DND-41 (cell line): ENCODE measurements around the gene CRNKL1.

Experiments used
- ATAC-seq: fragments of 200-7000 bp; cut with Tn5 transposase; 3 replicates; pipeline ENCODE4 v1.9.1; 2021; ENCODE audit warnings: low read depth; ENCODE audit not compliant: insufficient read depth
- DNase-seq: peaks from one replicate; pipeline ENCODE4 v3.0.0-alpha.2; 2020
- H2AFZ ChIP-seq: 2 replicates; pipeline ENCODE4 v1.6.0; 2012; ENCODE audit warnings: low read depth, low read length
- H3K27ac ChIP-seq: 2 replicates; pipeline ENCODE4 v1.5.1; 2012; ENCODE audit warnings: low read length, inconsistent platforms
- H3K27me3 ChIP-seq: fragments of 200-600 bp; sonication (generic); 2 replicates; pipeline ENCODE4 v1.6.0; 2012; ENCODE audit warnings: low read length, mild to moderate bottlenecking, inconsistent platforms; ENCODE audit not compliant: insufficient read depth, poor library complexity
- H3K36me3 ChIP-seq: 2 replicates; pipeline ENCODE4 v1.5.1; 2012; ENCODE audit warnings: low read length, inconsistent platforms; ENCODE audit not compliant: insufficient read depth
- H3K4me1 ChIP-seq: 2 replicates; pipeline ENCODE4 v1.5.1; 2012; ENCODE audit warnings: mild to moderate bottlenecking, low read length; ENCODE audit not compliant: insufficient read depth
- H3K4me2 ChIP-seq: 2 replicates; pipeline ENCODE4 v1.6.0; 2012; ENCODE audit warnings: mild to moderate bottlenecking, moderate library complexity, low read length, inconsistent platforms; ENCODE audit not compliant: insufficient read depth
- H3K4me3 ChIP-seq, 2 experiments: fragments of 200-600 bp in 1 of 2; shearing (Covaris generic) in 1 of 2; 2 replicates each; pipeline ENCODE4 v1.5.1; 2012 to 2016; ENCODE audit warnings: inconsistent platforms in 2 of 2, low read length in 2 of 2, mild to moderate bottlenecking in 2 of 2, low read depth in 1 of 2, moderate library complexity in 1 of 2
- H3K79me2 ChIP-seq: 2 replicates; pipeline ENCODE4 v1.6.0; 2012; ENCODE audit warnings: low read length, inconsistent platforms; ENCODE audit not compliant: insufficient read depth
- H3K9ac ChIP-seq: 2 replicates; pipeline ENCODE4 v1.6.0; 2012; ENCODE audit warnings: low read depth, mild to moderate bottlenecking, inconsistent platforms, low read length, moderate library complexity
- H3K9me3 ChIP-seq: 2 replicates; pipeline ENCODE4 v1.5.1; 2012; ENCODE audit warnings: low read length, moderate library complexity, mild to moderate bottlenecking, inconsistent platforms; ENCODE audit not compliant: insufficient read depth, severe bottlenecking
- H4K20me1 ChIP-seq: 2 replicates; pipeline ENCODE4 v1.6.0; 2012; ENCODE audit warnings: low read length; ENCODE audit not compliant: insufficient read depth
- CTCF ChIP-seq: IDR thresholded peaks from 2 replicates; pipeline ENCODE4 v1.5.1; 2012; ENCODE audit warnings: borderline replicate concordance, low read length, moderate library complexity, mild to moderate bottlenecking; ENCODE audit not compliant: poor library complexity, severe bottlenecking; ENCODE audit errors: extremely low read depth
- EZH2 ChIP-seq: IDR thresholded peaks from 3 replicates; pipeline ENCODE4 v1.6.1; 2012; ENCODE audit warnings: borderline replicate concordance, low read depth, mild to moderate bottlenecking, moderate library complexity, low read length, inconsistent platforms; ENCODE audit not compliant: severe bottlenecking

The CRNKL1 gene

GRCh38 chr20:19998990-19999705 is 53.1 kb downstream of the CRNKL1 start:
- Histone ChIP-seq H3K9ac (no peak overlapping the region), H3K4me3 (no peak overlapping the region), H2AFZ (no peak overlapping the region), H3K79me2 (no peaks in the 10 kb centered on the region), H3K4me1 (no peaks in the 10 kb centered on the region), H3K4me2 (no peak overlapping the region), H4K20me1 (no peaks in the 10 kb centered on the region), H3K36me3 (no peaks in the 10 kb centered on the region), H3K27ac (no peak overlapping the region), H3K27me3 (peaks cover 5% of the 10 kb centered on the region), H3K9me3 (no peaks in the 10 kb centered on the region)
- ATAC-seq (no peak), DNase-seq (no peak)
- TF ChIP-seq CTCF (no peak), EZH2 (no peak)

DNA sequence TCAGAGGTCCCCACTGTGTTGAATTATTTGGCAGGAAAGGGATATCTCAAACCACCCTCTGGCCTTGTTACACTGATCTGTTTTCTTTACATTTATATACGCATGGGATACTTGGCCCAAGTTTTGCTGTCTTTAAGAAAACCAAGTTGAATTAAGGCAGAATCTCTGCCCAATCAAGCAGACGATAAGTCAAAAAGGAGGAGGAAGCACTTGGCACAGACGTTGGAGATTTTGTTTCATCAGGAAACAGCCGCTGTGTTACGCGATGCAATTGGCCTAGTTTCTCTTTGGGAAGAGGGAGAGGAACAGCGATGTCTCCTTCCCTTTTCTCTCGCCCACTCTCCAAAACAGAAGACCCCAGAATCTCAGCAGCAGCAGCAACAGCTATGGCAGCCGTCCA is 55.3 kb downstream of the CRNKL1 start:
- Histone ChIP-seq H4K20me1 (no peaks in the 10 kb centered on the region), H3K9me3 (no peaks in the 10 kb centered on the region), H3K27ac (no peak overlapping the region), H3K27me3 (no peaks in the 10 kb centered on the region), H3K4me2 (no peak overlapping the region), H3K9ac (no peak overlapping the region), H3K4me3 (no peak overlapping the region), H2AFZ (no peak overlapping the region), H3K79me2 (no peaks in the 10 kb centered on the region), H3K36me3 (no peaks in the 10 kb centered on the region), H3K4me1 (no peaks in the 10 kb centered on the region)
- TF ChIP-seq EZH2, result no peak
- ATAC-seq (no peak), DNase-seq (no peak)

DNA sequence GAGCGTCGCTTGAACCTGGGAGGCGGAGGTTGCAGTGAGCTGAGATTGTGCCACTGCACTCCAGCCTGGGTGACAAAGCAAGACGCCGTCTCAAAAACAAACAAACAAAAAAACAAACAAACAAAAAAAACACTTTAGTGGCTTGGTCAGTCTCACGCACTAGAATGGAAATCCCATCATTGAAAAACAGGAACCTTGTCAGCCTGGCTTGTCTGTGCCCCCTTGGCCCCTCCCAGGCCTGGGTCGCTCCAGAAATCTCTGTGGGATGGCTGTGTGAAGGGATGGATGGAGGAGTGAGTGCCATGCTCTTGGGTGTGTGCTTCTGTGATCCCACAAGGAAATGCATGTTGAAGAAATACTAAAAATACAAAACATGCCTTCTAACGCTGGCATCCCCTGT is 56.0 kb downstream of the CRNKL1 start:
- Histone ChIP-seq H3K4me2 (no peak overlapping the region), H3K4me1 (no peaks in the 10 kb centered on the region), H4K20me1 (no peaks in the 10 kb centered on the region), H2AFZ (no peak overlapping the region), H3K4me3 (no peak overlapping the region), H3K9ac (no peak overlapping the region), H3K79me2 (no peaks in the 10 kb centered on the region), H3K9me3 (no peaks in the 10 kb centered on the region), H3K27me3 (no peaks in the 10 kb centered on the region), H3K36me3 (no peaks in the 10 kb centered on the region), H3K27ac (no peak overlapping the region)
- ATAC-seq (no peak), DNase-seq (no peak)
- TF ChIP-seq CTCF, result no peak
- TF ChIP-seq EZH2, result no peak

GRCh38 chr20:19995220-19995863 is 56.9 kb downstream of the CRNKL1 start:
- ATAC-seq (peak; percentile 53; the same call in 2 of the 3 replicates), DNase-seq (peak; percentile 32)
- Histone ChIP-seq H3K79me2 (no peaks in the 10 kb centered on the region), H3K9ac (no peak overlapping the region), H3K27ac (no peak overlapping the region), H3K4me3 (no peak overlapping the region), H3K4me2 (no peak overlapping the region), H3K4me1 (no peaks in the 10 kb centered on the region), H3K27me3 (peaks cover 6% of the 10 kb centered on the region), H3K36me3 (no peaks in the 10 kb centered on the region), H3K9me3 (no peaks in the 10 kb centered on the region), H2AFZ (no peak overlapping the region), H4K20me1 (no peaks in the 10 kb centered on the region)
- TF ChIP-seq EZH2 (no peak), CTCF (peak; percentile 90)
